ENCODE measurements around the gene PCSK6.

DNA sequence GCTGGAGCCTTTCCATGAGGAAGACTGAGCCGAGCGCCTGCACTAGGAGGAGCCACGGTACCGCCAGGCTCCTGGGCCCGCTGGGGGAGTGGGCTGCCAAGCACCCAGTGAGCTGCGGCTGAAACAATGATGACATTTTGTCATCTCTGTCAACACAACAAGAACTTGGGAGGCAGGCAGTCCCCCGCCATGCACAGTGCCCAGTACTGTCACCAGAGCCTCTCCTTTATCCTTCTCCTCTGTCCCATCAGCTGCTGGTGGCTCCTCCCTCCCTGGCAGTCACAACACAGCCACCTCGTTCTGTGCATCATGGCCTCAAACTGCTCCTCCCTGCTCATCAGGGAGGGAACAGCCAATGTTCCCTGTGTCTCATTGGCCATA is 34.0 kb upstream of the PCSK6 start:
- no peak for TF ChIP-seq POLR2AphosphoS5 (IDR thresholded peaks at IDR 0.05)
- TF ChIP-seq, protein P1, sequence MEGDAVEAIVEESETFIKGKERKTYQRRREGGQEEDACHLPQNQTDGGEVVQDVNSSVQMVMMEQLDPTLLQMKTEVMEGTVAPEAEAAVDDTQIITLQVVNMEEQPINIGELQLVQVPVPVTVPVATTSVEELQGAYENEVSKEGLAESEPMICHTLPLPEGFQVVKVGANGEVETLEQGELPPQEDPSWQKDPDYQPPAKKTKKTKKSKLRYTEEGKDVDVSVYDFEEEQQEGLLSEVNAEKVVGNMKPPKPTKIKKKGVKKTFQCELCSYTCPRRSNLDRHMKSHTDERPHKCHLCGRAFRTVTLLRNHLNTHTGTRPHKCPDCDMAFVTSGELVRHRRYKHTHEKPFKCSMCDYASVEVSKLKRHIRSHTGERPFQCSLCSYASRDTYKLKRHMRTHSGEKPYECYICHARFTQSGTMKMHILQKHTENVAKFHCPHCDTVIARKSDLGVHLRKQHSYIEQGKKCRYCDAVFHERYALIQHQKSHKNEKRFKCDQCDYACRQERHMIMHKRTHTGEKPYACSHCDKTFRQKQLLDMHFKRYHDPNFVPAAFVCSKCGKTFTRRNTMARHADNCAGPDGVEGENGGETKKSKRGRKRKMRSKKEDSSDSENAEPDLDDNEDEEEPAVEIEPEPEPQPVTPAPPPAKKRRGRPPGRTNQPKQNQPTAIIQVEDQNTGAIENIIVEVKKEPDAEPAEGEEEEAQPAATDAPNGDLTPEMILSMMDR (IDR thresholded peaks at IDR 0.05), result no peak

Data from gastroesophageal sphincter (tissue), 3 donors.